Measurements from ENCODE around the gene GADD45GIP1.
"Not testable (repeated sequence)": the region's sequence is repeated elsewhere in the genome, so short reads cannot be mapped to it uniquely, and the experiment has no call there.

GADD45GIP1 gene

GRCh38 chr19:12955996-12956395 lies 1.0 kb downstream of the GADD45GIP1 start:
- peak overlapping the region; percentile 96 for H3K4me3 ChIP-seq (ENCODE audit: low read depth, low read length)
- no peak for DNase-seq (ENCODE audit: low read depth)
- TF ChIP-seq CTCF (conservative IDR thresholded peaks at IDR 0.05; ENCODE audit: low read depth, low read length), result no peak

GRCh38 chr19:12955575-12955974 lies 1.4 kb downstream of the GADD45GIP1 start:
- peak overlapping the region; percentile 96 for H3K4me3 ChIP-seq (ENCODE audit: low read depth, low read length)
- not testable (repeated sequence) for DNase-seq (ENCODE audit: low read depth)

GRCh38 chr19:12954612-12954962 lies 2.4 kb downstream of the GADD45GIP1 start:
- H3K4me3 ChIP-seq (ENCODE audit: low read depth, low read length), result no peak overlapping the region
- no peak for DNase-seq (ENCODE audit: low read depth)
- TF ChIP-seq CTCF (conservative IDR thresholded peaks at IDR 0.05; ENCODE audit: low read depth, low read length), result no peak

GRCh38 chr19:12953799-12954611 lies 3.0 kb downstream of the GADD45GIP1 start:
- no peak for TF ChIP-seq CTCF (conservative IDR thresholded peaks at IDR 0.05; ENCODE audit: low read depth, low read length)
- no peak overlapping the region for H3K4me3 ChIP-seq (ENCODE audit: low read depth, low read length)
- no peak for DNase-seq (ENCODE audit: low read depth)

- no peak for TF ChIP-seq CTCF (conservative IDR thresholded peaks at IDR 0.05; ENCODE audit: low read depth, low read length)
- H3K4me3 ChIP-seq (ENCODE audit: low read depth, low read length), result no peak overlapping the region
- no peak for DNase-seq (ENCODE audit: low read depth)
Measured at GRCh38 chr19:12953138-12953798, 3.8 kb downstream of the GADD45GIP1 start.

GRCh38 chr19:12952488-12953137 lies 4.4 kb downstream of the GADD45GIP1 start:
- DNase-seq (ENCODE audit: low read depth), result peak; percentile 71
- no peak overlapping the region for H3K4me3 ChIP-seq (ENCODE audit: low read depth, low read length)
- no peak for TF ChIP-seq CTCF (conservative IDR thresholded peaks at IDR 0.05; ENCODE audit: low read depth, low read length)

- not testable (repeated sequence) for DNase-seq (ENCODE audit: low read depth); H3K4me3 ChIP-seq (ENCODE audit: low read depth, low read length)
Measured at GRCh38 chr19:12952050-12952449, 5.0 kb downstream of the GADD45GIP1 start.

All from choroid plexus epithelial cell (primary cell).